A673 (cell line): ENCODE measurements around the gene PRKAG2. TPM values are rescaled to one million over a fixed set of nuclear protein-coding genes. Genes with fewer than 3 reads are reported as not detected.
A peak's percentile ranks its signal among the peaks of the same experiment; 100 is the strongest.
"Not testable (repeated sequence)": the region's sequence is repeated elsewhere in the genome, so short reads cannot be mapped to it uniquely, and the experiment has no call there.

Experiments used
- BruUV-seq: library from RNA; stranded (reverse); fragments of 400-500 nt; replicated peaks from 2 replicates; lab custom pipeline; 2021; lab: Mats Ljungman, UMichigan
- CTCF ChIA-PET: fragments of 300-600 bp; sonication (Branson Sonifier 250); formaldehyde crosslinking; loops from one replicate; lab custom pipeline; 2022; ENCODE audit warnings: antibody characterized with exemption; lab: Charles Lee
- POLR2A ChIA-PET: fragments of 300-600 bp; sonication (Branson Sonifier 250); formaldehyde crosslinking; loops from one replicate; lab custom pipeline; 2022; ENCODE audit warnings: antibody characterized with exemption; ENCODE audit not compliant: low non-redundant PET; lab: Charles Lee
- DNase-seq: peaks from one replicate; pipeline ENCODE4 v3.0.0-alpha.2; 2015; ENCODE audit warnings: low spot score
- H3K27ac ChIP-seq: fragments of 200-600 bp; sonication (generic); 2 replicates; pipeline ENCODE4 v1.5.1; 2016; ENCODE audit warnings: mixed run types, low read depth, mild to moderate bottlenecking, mixed read lengths, antibody characterized with exemption, low read length; ENCODE audit not compliant: poor library complexity, severe bottlenecking
- H3K27me3 ChIP-seq: fragments of 200-600 bp; sonication (generic); replicated peaks from 2 replicates; pipeline ENCODE4 v1.6.1; 2017; ENCODE audit warnings: mixed run types, low read depth, mild to moderate bottlenecking, mixed read lengths, antibody characterized with exemption, low read length; ENCODE audit not compliant: insufficient read depth, poor library complexity
- H3K36me3 ChIP-seq: fragments of 200-600 bp; sonication (generic); 2 replicates; pipeline ENCODE4 v1.6.1; 2016; ENCODE audit warnings: mixed run types, mild to moderate bottlenecking, mixed read lengths, antibody characterized with exemption, low read length; ENCODE audit not compliant: insufficient read depth, poor library complexity, severe bottlenecking
- H3K4me1 ChIP-seq: fragments of 200-600 bp; sonication (generic); 2 replicates; pipeline ENCODE4 v1.6.1; 2017; ENCODE audit warnings: mixed run types, mild to moderate bottlenecking, mixed read lengths, antibody characterized with exemption, low read length; ENCODE audit not compliant: insufficient read depth, poor library complexity, severe bottlenecking
- H3K4me3 ChIP-seq: fragments of 200-600 bp; sonication (generic); 2 replicates; pipeline ENCODE4 v1.5.1; 2016; ENCODE audit warnings: low read depth, mixed run types, mild to moderate bottlenecking, mixed read lengths, low read length; ENCODE audit not compliant: poor library complexity, severe bottlenecking
- H3K9me3 ChIP-seq: fragments of 200-600 bp; sonication (generic); 2 replicates; pipeline ENCODE4 v1.6.1; 2016; ENCODE audit warnings: mixed run types, low read depth, mild to moderate bottlenecking, mixed read lengths, antibody characterized with exemption, low read length; ENCODE audit not compliant: poor library complexity, severe bottlenecking
- EZH2 ChIP-seq: fragments of 200-600 bp; sonication (generic); IDR thresholded peaks from 2 replicates; pipeline ENCODE4 v1.6.1; 2017; ENCODE audit warnings: borderline replicate concordance, low read depth, mild to moderate bottlenecking, mixed read lengths, antibody characterized with exemption, low read length; ENCODE audit not compliant: poor library complexity, severe bottlenecking
- intact Hi-C: fragments of 100-400 bp; cut with micrococcal nuclease; formaldehyde crosslinking; loops from one replicate; pipeline ENCODE4 v1.10.0; 2022; ENCODE audit not compliant: unreplicated experiment
- total RNA-seq: library from RNA; stranded (reverse); gene quantifications from 2 replicates; pipeline ENCODE4 v1.2.3, GENCODE V29; 2021
- TF ChIP-seq, protein P1 (sequence below): fragments of 300-800, 200-600 bp; sonication (generic); conservative IDR thresholded peaks from 2 replicates; pipeline ENCODE4 v1.5.1; 2017; ENCODE audit warnings: low read depth, mild to moderate bottlenecking, antibody characterized with exemption, low read length, moderate library complexity, mixed read lengths

PRKAG2 gene
- total RNA-seq, 1 experiment from 2014 or later = 11.6 TPM

DNA sequence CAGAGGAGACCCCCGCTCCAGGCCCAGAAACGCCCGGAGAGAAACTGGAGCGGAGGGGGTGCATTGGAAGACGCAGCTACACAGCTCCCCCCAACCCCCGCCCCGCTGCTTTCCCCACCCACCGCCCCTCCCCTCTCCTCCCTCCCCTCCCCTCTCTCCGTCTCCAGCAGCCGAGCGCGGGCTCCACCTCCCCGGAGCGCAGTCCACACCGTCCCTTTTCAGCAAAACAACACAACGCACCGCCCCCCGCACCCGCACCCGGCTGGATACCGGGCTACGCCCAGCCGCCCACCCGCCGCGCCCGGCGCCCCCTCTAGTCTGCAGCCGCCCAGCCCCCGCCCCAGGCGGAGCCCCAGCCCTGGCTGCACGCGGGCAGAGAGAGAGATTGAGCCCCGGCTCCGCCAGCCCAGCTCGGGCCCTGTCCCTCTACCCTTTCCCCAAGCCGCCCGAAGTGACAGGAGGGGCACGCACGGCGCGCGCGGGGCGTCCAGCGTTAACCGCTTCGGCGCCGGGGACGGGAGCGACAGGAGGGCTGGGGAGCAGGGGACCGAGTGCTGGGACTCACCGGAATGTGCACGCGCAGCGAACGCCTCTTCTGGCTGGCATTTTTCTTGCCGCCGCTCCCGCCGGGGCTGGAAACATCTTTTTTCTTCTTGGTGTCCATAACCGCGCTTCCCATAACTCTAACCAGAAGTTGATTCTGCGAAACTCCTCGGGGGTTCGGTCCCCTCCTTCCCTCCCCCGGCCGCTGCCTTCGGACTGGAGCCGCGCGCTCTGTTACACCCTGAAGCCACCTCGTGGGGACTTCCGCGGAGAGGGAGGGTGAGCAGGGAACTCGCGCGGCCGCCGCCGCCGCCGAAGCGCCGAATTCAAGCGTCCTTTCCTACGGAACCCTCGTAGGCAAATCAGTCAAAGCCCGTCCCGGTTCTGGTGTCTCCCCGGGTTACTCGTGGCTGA, 695 bp downstream of the PRKAG2 start:
- ChIA-PET POLR2A (no interaction called here), CTCF (interaction anchor here (1.0 kb wide), 1 partner anchor 56 kb away, joined by 4 read pairs; no protein-coding TSS in a partner anchor)
- DNase-seq = peak; percentile 84
- Histone ChIP-seq H3K27me3 (no peaks in the 10 kb centered on the region), H3K4me3 (peak overlapping the region; percentile 83), H3K4me1 (peaks cover 15% of the 10 kb centered on the region), H3K27ac (peak overlapping the region; percentile 85), H3K9me3 (no peaks in the 10 kb centered on the region), H3K36me3 (no peaks in the 10 kb centered on the region)
- intact Hi-C loops = loop anchor here (5.0 kb wide), 1 partner anchor 94 kb away; no protein-coding TSS in a partner anchor
- no peak for TF ChIP-seq EZH2
- TF ChIP-seq, protein P1, sequence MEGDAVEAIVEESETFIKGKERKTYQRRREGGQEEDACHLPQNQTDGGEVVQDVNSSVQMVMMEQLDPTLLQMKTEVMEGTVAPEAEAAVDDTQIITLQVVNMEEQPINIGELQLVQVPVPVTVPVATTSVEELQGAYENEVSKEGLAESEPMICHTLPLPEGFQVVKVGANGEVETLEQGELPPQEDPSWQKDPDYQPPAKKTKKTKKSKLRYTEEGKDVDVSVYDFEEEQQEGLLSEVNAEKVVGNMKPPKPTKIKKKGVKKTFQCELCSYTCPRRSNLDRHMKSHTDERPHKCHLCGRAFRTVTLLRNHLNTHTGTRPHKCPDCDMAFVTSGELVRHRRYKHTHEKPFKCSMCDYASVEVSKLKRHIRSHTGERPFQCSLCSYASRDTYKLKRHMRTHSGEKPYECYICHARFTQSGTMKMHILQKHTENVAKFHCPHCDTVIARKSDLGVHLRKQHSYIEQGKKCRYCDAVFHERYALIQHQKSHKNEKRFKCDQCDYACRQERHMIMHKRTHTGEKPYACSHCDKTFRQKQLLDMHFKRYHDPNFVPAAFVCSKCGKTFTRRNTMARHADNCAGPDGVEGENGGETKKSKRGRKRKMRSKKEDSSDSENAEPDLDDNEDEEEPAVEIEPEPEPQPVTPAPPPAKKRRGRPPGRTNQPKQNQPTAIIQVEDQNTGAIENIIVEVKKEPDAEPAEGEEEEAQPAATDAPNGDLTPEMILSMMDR = no peak
- BruUV-seq = TSS peak; percentile 64

DNA sequence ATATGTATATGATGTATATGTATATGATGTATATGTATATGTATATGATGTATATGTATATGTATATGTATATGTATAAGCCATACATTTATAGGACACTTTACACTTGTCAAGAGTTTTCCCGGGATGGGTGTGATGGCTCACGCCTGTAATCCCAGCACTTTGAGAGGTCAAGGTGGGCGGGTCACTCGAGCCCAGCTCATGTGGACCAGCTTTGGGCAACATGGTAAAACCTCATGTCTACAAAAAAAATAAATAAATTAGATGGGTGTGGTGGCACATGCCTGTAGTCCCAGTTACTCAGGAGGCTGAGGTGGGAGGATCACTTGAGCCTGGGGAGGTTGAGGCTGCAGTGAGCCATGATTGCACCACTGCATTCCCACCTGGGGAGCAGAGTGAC, 2.4 kb downstream of the PRKAG2 start:
- H3K9me3 ChIP-seq, H3K27me3 ChIP-seq, DNase-seq, intact Hi-C loops, H3K36me3 ChIP-seq, CTCF ChIA-PET, POLR2A ChIA-PET, H3K27ac ChIP-seq, BruUV-seq, H3K4me3 ChIP-seq: not testable (repeated sequence)
- peaks cover 15% of the 10 kb centered on the region for H3K4me1 ChIP-seq

DNA sequence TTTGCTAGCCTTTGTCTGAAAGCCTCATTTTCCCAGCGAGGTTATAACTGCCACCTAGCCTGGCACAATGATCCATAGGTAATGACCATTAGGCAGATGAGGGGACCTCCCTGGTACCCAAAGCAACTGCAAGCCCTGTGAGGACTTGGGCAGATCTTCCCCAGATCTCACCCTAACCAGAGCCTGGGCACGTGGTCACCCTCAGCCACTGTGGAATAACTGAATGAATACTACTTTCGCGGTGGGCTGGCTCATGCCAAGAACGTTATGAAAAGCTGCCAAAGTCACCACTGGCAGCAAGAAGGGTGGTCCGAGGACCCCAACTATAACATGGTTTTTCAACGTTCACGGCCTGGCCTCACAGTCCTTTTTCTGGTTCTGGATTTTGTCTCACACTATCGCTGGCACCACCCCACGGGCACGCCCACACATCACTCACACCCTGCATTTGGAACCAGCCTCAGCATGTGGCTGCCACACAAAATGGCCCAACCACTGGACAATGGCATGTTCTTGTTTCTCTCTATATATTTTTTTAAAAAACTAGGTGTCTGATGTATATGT, 3.4 kb downstream of the PRKAG2 start:
- Histone ChIP-seq H3K36me3 (no peaks in the 10 kb centered on the region), H3K4me1 (peaks cover 15% of the 10 kb centered on the region), H3K27me3 (no peaks in the 10 kb centered on the region), H3K4me3 (no peak overlapping the region), H3K9me3 (no peaks in the 10 kb centered on the region), H3K27ac (no peak overlapping the region)
- no peak for DNase-seq
- intact Hi-C loops = no loop called here
- TF ChIP-seq EZH2 = no peak
- TF ChIP-seq, protein P1 = no peak
- CTCF ChIA-PET = no interaction called here
- POLR2A ChIA-PET = no interaction called here
- BruUV-seq = no TSS peak
